B cell (primary cell): ENCODE results near the gene MAMLD1. TPM values are rescaled to one million over a fixed set of nuclear protein-coding genes. Genes with fewer than 3 reads are reported as not detected.

Source experiments
- ATAC-seq: fragments of 200-7000 bp; cut with Tn5 transposase; one replicate; pipeline ENCODE4 v1.10.0; 2021; ENCODE audit warnings: low read depth, mild to moderate bottlenecking, moderate number of reproducible peaks, moderate library complexity
- CTCF ChIA-PET: fragments of 350-600 bp; sonication (Branson Sonifier 250); formaldehyde crosslinking; loops from one replicate; lab custom pipeline; 2021; ENCODE audit warnings: antibody characterized with exemption, inconsistent platforms; lab: Charles Lee
- POLR2A ChIA-PET: fragments of 350-600 bp; sonication (Branson Sonifier 250); formaldehyde crosslinking; loops from one replicate; lab custom pipeline; 2021; ENCODE audit warnings: antibody characterized with exemption; lab: Charles Lee
- DNase-seq: peaks from one replicate; pipeline ENCODE4 v3.0.0; 2013
- H2AFZ ChIP-seq: 2 replicates; pipeline ENCODE4 v1.6.1; 2012; ENCODE audit warnings: mild to moderate bottlenecking, low read depth, low read length; ENCODE audit not compliant: insufficient read depth, poor library complexity, severe bottlenecking
- H3K27ac ChIP-seq, 2 donors: 1 replicate in 1 of 2; 2 replicates in 1 of 2; pipeline ENCODE4 v1.5.1; 2012 to 2013; ENCODE audit warnings: low read length in 2 of 2, mild to moderate bottlenecking in 2 of 2, moderate library complexity in 1 of 2
- H3K27me3 ChIP-seq, 4 experiments: fragments of 200-600 bp in 1 of 4; sonication (generic) in 1 of 4; replicated peaks in 1 of 4; 1 replicate in 2 of 4; 2 replicates in 2 of 4; pipeline versions ENCODE4 v1.6.1 to v1.7.0; 2013 to 2016; ENCODE audit warnings: low read length in 3 of 4, mild to moderate bottlenecking in 2 of 4, mixed read lengths in 1 of 4, moderate library complexity in 1 of 4; ENCODE audit not compliant: insufficient read depth in 4 of 4, control insufficient read depth in 3 of 4; ENCODE audit errors: control extremely low read depth in 1 of 4
- H3K36me3 ChIP-seq, 2 experiments: replicated peaks in 1 of 2; 1 replicate in 1 of 2; 2 replicates in 1 of 2; pipeline versions ENCODE4 v1.6.1 to v1.7.1; 2013; ENCODE audit warnings: low read length in 1 of 2; ENCODE audit not compliant: insufficient read depth in 2 of 2, control insufficient read depth in 1 of 2; ENCODE audit errors: control extremely low read depth in 1 of 2, extremely low read depth in 1 of 2
- H3K4me1 ChIP-seq, 2 donors: fragments of 200-600 bp in 1 of 2; sonication (generic) in 1 of 2; 1 replicate in 1 of 2; 2 replicates in 1 of 2; pipeline versions ENCODE4 v1.5.1 to v1.6.1; 2013 to 2017; ENCODE audit warnings: low read length in 2 of 2; ENCODE audit not compliant: control insufficient read depth in 2 of 2, insufficient read depth in 2 of 2
- H3K4me2 ChIP-seq: replicated peaks from 2 replicates; pipeline ENCODE3; 2012; ENCODE audit warnings: mild to moderate bottlenecking, low read depth, low read length; ENCODE audit not compliant: poor library complexity, severe bottlenecking
- H3K4me3 ChIP-seq, 5 experiments: fragments of 200-600 bp in 1 of 5; sonication (generic) in 1 of 5; 1 replicate in 3 of 5; 2 replicates in 2 of 5; pipeline versions ENCODE4 v1.5.1 to v1.7.0; 2011 to 2016; ENCODE audit warnings: low read length in 4 of 5, mild to moderate bottlenecking in 4 of 5, low read depth in 2 of 5, control low read depth in 1 of 5, moderate library complexity in 1 of 5; ENCODE audit not compliant: insufficient read depth in 1 of 5; ENCODE audit errors: control extremely low read depth in 1 of 5, extremely low read depth in 1 of 5
- H3K79me2 ChIP-seq: fragments of 200-600 bp; sonication (generic); one replicate; pipeline ENCODE4 v1.6.0; 2016; ENCODE audit warnings: low read length; ENCODE audit not compliant: control insufficient read depth, insufficient read depth
- H3K9ac ChIP-seq: fragments of 200-600 bp; sonication (generic); 2 replicates; pipeline ENCODE4 v1.6.1; 2017; ENCODE audit warnings: mild to moderate bottlenecking, low read length, moderate library complexity
- H3K9me3 ChIP-seq, 3 donors: one replicate each; pipeline versions ENCODE4 v1.6.1 to v1.7.1; 2013; ENCODE audit warnings: low read length in 2 of 3; ENCODE audit not compliant: control insufficient read depth in 2 of 3, insufficient read depth in 1 of 3; ENCODE audit errors: control extremely low read depth in 1 of 3
- H4K20me1 ChIP-seq: 2 replicates; pipeline ENCODE4 v1.6.0; 2012; ENCODE audit warnings: mild to moderate bottlenecking, low read length; ENCODE audit not compliant: insufficient read depth, control insufficient read depth, poor library complexity, severe bottlenecking
- H3K27ac Mint-ChIP-seq: one replicate; pipeline ENCODE4 v1.8.0; 2021; ENCODE audit warnings: mixed read lengths
- H3K27me3 Mint-ChIP-seq: one replicate; pipeline ENCODE4 v1.8.0; 2021; ENCODE audit warnings: mixed read lengths
- H3K4me1 Mint-ChIP-seq: one replicate; pipeline ENCODE4 v1.8.0; 2021; ENCODE audit warnings: mixed read lengths
- H3K4me3 Mint-ChIP-seq: one replicate; pipeline ENCODE4 v1.8.0; 2021; ENCODE audit warnings: mixed read lengths
- H3K9me3 Mint-ChIP-seq: one replicate; pipeline ENCODE4 v1.8.0; 2022; ENCODE audit warnings: mixed read lengths; ENCODE audit not compliant: insufficient read depth
- EZH2 ChIP-seq: IDR thresholded peaks from 2 replicates; pipeline ENCODE4 v1.6.1; 2012; ENCODE audit warnings: borderline replicate concordance, low read depth, mild to moderate bottlenecking, moderate library complexity, low read length; ENCODE audit not compliant: insufficient read depth, poor library complexity, severe bottlenecking
- WGBS: methylation state at CpG from one replicate; pipeline ENCODE4 v1.1.5; 2013; ENCODE audit warnings: missing lambda C conversion rate; ENCODE audit not compliant: insufficient coverage; 5-methylcytosine and 5-hydroxymethylcytosine counted together
- intact Hi-C: fragments of 100-400 bp; cut with micrococcal nuclease; formaldehyde crosslinking; loops from one replicate; pipeline ENCODE4 v1.10.0; 2022
- polyA plus RNA-seq: library from polyadenylated mRNA; depleted of rRNA; stranded (reverse); fragments of >200 nt; gene quantifications from 2 replicates; pipeline ENCODE4 v1.2.3, GENCODE V29; 2012
- total RNA-seq, 2 donors: library from RNA; stranded (reverse); fragments of 120-200 nt in 1 of 2; gene quantifications; 1 replicate in 1 of 2; 2 replicates in 1 of 2; pipeline versions ENCODE4 v1.2.3 to v1.2.4, GENCODE V29; 2013 to 2022
- TF ChIP-seq, protein P1 (sequence below): fragments of 200-600 bp; IDR thresholded peaks from one replicate; pipeline ENCODE4 v1.8.0; 2022; ENCODE audit warnings: antibody characterized with exemption, mild to moderate bottlenecking

Gene MAMLD1
- total and polyA plus RNA-seq, 2 donors (not counting 1 experiment from before 2014, with no cell fraction given) = 1.4 to 1.9 TPM

DNA sequence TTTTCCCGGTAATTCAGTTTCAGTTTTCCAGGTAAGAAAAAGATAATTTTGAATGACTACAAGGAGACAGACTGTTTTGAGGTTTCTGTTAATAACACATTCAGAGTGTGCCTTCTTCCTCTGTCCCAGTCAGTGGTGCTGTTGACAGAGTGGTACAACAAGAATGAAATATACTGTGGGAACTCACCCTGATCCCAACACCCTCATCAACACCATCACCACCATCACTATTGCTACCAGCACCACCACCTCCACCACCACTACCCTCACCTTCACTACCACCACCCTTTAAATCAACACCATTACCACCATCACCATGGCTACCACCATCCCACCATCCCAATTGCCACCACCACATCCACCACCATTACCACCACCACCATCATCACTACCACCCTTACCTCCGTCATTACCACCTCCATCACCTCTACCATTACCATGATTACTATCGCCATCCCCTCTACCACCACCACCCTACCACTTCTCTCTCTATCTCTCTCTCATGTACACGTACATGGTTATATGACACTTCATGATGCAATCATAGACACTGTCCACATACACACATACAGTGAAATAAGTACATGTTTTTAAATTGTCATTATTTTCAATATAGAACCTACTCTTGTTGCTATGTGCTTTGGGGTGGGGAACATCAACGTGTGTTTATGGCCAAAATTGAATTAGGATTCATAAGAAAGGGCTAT is 91.5 kb downstream of the MAMLD1 start:
- H3K9me3 ChIP-seq = no peaks in the 10 kb centered on the region
- H3K79me2 ChIP-seq = no peaks in the 10 kb centered on the region
- no peaks in the 10 kb centered on the region for H3K4me1 Mint-ChIP-seq
- intact Hi-C loops = no loop called here
- no peak overlapping the region for H2AFZ ChIP-seq
- no peaks in the 10 kb centered on the region for H4K20me1 ChIP-seq
- ChIA-PET POLR2A (no interaction called here), CTCF (interaction anchor here (1.2 kb wide), 1 partner anchor 9 kb away, joined by 4 read pairs; no protein-coding TSS in a partner anchor)
- ATAC-seq (no peak), DNase-seq (no peak)
- H3K9me3 Mint-ChIP-seq = no peaks in the 10 kb centered on the region
- 100% methylated on average over 2 of the region's 5 CpGs for WGBS
- H3K4me1 ChIP-seq = no peaks in the 10 kb centered on the region
- TF ChIP-seq, protein P1, sequence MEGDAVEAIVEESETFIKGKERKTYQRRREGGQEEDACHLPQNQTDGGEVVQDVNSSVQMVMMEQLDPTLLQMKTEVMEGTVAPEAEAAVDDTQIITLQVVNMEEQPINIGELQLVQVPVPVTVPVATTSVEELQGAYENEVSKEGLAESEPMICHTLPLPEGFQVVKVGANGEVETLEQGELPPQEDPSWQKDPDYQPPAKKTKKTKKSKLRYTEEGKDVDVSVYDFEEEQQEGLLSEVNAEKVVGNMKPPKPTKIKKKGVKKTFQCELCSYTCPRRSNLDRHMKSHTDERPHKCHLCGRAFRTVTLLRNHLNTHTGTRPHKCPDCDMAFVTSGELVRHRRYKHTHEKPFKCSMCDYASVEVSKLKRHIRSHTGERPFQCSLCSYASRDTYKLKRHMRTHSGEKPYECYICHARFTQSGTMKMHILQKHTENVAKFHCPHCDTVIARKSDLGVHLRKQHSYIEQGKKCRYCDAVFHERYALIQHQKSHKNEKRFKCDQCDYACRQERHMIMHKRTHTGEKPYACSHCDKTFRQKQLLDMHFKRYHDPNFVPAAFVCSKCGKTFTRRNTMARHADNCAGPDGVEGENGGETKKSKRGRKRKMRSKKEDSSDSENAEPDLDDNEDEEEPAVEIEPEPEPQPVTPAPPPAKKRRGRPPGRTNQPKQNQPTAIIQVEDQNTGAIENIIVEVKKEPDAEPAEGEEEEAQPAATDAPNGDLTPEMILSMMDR = no peak
- no peak for TF ChIP-seq EZH2
- H3K27ac ChIP-seq = no peak overlapping the region
- no peak overlapping the region for H3K4me2 ChIP-seq
- H3K36me3 ChIP-seq = no peaks in the 10 kb centered on the region
- H3K4me3 ChIP-seq = no peak overlapping the region
- no peak overlapping the region for H3K4me3 Mint-ChIP-seq
- no peaks in the 10 kb centered on the region for H3K27me3 Mint-ChIP-seq
- H3K9ac ChIP-seq = no peak overlapping the region
- H3K27ac Mint-ChIP-seq = no peak overlapping the region
- no peaks in the 10 kb centered on the region for H3K27me3 ChIP-seq

DNA sequence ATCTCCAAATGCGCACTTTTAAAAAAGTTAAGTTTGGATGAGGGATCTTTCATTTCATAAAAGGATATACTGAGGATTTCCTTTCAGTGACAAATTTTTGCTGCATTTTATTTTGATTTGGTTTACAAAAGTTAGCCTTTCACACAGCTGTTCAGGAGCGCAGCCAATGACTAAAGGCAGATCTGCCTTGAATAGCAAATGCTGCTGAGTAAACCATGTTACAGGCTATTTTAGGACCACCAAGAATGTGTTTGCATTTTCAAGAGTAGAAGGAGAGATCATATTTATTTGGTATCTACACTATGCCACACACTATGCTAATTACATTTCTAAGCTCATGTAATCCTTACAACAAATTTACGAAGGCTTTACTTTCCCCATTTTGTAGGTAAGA is 92.1 kb downstream of the MAMLD1 start:
- H4K20me1 ChIP-seq = no peaks in the 10 kb centered on the region
- H3K4me3 ChIP-seq = no peak overlapping the region
- Mint-ChIP-seq H3K27me3 (no peaks in the 10 kb centered on the region), H3K4me3 (no peak overlapping the region), H3K9me3 (no peaks in the 10 kb centered on the region), H3K27ac (no peak overlapping the region), H3K4me1 (no peaks in the 10 kb centered on the region)
- no peak overlapping the region for H2AFZ ChIP-seq
- H3K27ac ChIP-seq = no peak overlapping the region
- H3K9me3 ChIP-seq = no peaks in the 10 kb centered on the region
- H3K27me3 ChIP-seq = no peaks in the 10 kb centered on the region
- POLR2A ChIA-PET = no interaction called here
- no peak for DNase-seq
- no peaks in the 10 kb centered on the region for H3K79me2 ChIP-seq
- TF ChIP-seq, protein P1 = no peak
- no peak for TF ChIP-seq EZH2
- CTCF ChIA-PET = no interaction called here
- intact Hi-C loops = no loop called here
- no peak overlapping the region for H3K4me2 ChIP-seq
- no peaks in the 10 kb centered on the region for H3K4me1 ChIP-seq
- 100% methylated on average over 1 of the region's 3 CpGs for WGBS
- H3K9ac ChIP-seq = no peak overlapping the region
- H3K36me3 ChIP-seq = no peaks in the 10 kb centered on the region
- ATAC-seq = no peak
